ENCODE results near the gene MPC1.
"Not testable (repeated sequence)": the region's sequence is repeated elsewhere in the genome, so short reads cannot be mapped to it uniquely, and the experiment has no call there.

MPC1 gene

DNA sequence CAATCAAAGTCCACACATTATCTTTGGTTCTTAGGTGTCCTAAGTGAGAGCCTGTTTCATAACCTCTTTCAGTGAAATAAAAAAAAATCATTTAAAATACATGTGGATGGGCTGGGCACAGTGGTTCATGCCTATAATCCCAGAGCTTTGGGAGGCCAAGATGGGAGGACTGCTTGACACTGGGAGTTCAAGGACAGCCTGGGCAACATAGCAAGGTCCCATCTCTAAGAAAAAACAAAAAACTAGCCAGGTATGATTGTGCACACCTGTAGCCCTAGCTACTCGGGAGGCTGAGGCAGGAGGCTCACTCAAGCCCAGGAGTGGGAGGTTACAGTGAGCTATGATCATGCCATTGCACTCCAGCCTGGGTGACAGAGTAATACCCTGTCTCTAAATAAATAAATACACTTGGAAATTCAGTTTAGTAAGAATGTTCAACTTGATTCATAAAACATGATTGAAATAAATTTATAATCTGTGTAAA is 3.6 kb downstream of the MPC1 start:
- DNase-seq, result no peak

DNA sequence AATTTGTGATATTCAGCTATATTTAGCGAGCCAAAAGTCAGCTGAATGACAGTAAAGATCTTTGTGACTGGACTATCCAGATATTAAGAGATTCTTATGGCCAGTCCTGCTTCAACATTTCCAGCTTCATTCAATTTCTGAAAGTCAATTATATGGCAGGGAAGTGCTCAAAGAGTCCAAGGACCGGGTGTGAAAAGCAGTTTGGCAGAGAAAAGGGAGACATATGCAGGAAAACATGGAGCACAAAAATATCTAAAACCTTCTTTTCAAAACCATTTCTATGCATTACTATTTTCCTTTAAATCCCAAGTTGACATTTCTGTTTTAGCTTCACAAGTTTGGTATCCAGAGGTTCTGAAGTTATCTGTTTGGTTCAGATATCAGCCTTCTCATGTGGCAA is 5.0 kb downstream of the MPC1 start:
- DNase-seq, result no peak

GRCh38 chr6:166375013-166375412 is 7.7 kb downstream of the MPC1 start:
- peak; percentile 30 for DNase-seq

GRCh38 chr6:166370489-166370888 is 12.3 kb downstream of the MPC1 start:
- no peak for DNase-seq

- no peak for DNase-seq
Measured at GRCh38 chr6:166369782-166370181, 13.0 kb downstream of the MPC1 start.

DNA sequence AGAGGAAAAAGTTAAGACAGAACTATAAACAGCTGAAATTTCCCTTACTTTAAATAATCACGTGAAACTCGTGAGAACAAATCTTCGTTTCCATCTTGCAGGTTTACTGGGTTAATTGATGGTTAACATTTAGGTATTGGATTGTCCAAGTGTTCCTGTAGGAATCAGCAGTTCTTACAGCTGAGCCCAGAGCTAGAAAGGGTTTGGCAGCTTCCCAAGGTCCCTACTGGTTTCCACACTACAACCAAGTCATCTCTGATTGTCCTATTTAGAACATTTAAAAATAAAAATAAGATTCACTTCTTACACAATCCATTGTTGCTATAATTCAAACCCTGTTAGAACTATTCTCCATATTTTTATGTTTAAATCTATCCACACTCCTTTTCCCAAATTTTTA is 15.8 kb downstream of the MPC1 start:
- DNase-seq, result no peak

- DNase-seq, result no peak
Measured at GRCh38 chr6:166365806-166366205, 16.9 kb downstream of the MPC1 start.

DNA sequence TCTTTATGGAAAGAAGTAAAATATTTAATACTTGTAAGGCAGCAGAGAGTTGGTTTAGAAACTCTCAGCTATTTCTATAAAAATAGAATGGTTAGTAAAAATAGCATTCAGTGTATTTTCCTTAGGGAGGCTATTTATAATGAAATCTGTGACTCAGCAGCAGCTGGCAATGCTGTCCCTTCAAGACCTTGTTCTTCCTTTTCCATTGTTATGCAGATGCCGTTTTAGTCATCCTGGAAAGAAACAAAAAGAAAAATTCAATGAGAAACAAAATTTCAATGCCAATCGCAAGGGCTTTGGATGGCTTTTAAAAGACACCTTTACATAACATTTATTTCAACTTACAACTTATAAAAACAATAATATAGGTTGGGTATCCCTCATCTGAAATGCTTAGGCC is 17.5 kb downstream of the MPC1 start:
- DNase-seq, result peak; percentile 54

- no peak for DNase-seq
Measured at GRCh38 chr6:166364456-166364855, 18.3 kb downstream of the MPC1 start.

DNA sequence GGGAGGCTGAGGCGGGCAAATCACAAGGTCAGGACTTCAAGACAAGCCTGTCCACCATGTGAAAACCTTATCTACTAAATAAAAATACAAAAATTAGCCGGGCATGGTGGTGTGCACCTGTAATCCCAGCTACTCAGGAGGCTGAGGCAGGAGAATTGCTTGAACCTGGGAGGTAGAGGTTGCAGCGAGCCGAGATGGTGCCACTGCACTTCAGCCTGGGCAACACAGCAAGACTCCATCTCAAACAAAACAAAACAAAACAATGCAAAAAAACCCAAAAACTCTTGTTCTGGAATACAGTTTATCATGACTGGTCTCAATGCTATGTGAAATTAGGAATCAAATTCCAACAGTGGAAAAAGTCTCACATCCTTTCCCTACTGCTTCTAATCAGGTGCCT is 20.3 kb downstream of the MPC1 start:
- not testable (repeated sequence) for DNase-seq

- peak; percentile 84 for DNase-seq
Measured at GRCh38 chr6:166361077-166361429, 21.7 kb downstream of the MPC1 start.

DNA sequence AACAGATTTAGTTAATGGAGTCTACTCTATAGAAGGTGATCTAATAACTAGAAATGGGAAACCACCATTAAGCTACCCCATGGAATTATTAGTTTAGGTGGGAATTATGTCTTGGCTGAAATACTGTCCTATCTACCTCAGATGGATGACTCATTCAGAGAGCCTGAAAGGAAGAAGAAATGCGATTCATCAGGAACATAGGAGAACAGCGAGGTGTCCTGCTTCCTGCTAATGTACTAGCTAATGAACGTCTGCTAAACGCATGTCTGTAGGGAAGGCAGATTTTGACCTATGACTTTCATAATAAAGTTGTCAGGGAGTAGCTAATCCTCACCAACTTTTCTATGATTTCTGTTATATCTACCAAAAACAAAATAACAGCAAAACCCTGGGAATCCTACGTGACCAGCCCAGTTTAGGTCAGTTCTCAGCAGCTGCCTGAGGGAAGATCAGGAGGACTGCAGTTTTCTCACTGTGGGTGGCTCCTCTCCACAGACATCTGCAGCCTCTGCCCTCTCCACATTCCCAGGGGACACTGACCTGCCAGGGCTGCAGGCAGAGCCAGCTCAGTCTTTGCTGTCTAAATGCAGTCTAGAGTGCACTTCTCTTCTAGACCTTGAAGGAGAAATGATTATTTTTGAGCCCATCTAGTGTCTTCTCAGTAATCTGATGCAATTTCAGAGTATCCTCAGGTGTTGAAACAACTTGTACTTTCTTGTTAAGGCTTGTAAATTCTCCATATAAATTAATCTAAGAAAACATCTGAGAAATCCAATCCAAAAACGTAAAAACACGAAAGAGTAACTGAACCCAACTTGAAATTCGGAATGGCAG is 22.3 kb downstream of the MPC1 start:
- peak; percentile 75 for DNase-seq

DNA sequence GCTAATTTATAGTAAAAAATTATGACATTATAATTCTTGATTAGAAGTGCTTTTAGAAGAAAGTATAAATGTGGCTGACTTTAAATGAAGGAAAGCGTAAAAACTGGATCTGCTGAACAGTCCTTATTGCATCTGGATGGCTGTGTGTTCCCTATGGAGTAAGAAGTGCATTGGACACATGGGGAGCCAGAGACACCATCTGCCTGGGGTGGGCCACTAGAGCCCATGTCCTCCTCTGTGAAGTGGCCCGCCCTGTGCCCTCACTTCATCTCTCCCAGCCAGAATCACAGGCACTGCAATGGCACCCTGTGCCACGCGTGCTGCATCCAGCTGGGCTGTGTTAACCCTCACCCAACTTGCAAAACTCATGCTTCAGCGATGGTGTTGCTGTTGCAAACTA is 27.2 kb downstream of the MPC1 start:
- DNase-seq, result no peak

DNA sequence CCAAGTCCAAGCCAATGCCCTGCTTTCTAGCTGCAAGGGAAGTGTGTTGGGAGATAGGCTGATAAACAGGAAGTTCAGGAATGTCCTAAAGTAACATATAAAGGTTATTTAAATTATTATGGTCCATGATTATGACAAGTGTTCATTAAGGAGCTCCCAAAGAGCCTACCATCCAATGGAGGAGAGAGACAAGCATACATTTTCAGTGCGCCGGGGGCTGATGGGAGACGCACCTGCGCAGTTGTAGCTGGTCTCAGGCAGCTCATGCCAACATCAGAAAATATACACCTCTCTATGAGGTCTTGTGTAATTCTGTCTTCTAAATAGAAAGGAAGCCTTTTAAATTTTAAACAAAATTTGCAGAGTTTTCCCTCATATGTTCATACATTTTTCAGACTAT is 27.8 kb downstream of the MPC1 start:
- DNase-seq, result no peak

DNA sequence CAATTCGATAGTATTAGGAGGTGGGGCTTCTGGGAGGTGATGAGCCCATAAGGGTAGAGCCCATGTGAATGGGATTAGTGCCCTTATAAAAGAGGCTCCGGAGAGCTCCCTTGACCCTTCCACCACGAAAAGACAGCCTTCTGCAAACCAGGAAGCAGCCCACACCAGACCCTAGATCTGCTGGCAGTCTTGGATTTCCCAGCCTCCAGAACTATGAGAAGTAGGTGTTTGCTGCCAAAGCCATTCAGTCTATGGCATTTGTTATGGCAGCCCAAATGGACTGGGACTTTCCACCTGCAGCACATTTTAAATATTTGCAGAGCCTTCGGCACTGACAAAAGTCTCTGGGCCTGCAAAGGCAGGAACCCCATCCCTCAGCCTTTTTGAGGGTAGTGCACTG is 28.6 kb downstream of the MPC1 start:
- DNase-seq, result no peak

DNA sequence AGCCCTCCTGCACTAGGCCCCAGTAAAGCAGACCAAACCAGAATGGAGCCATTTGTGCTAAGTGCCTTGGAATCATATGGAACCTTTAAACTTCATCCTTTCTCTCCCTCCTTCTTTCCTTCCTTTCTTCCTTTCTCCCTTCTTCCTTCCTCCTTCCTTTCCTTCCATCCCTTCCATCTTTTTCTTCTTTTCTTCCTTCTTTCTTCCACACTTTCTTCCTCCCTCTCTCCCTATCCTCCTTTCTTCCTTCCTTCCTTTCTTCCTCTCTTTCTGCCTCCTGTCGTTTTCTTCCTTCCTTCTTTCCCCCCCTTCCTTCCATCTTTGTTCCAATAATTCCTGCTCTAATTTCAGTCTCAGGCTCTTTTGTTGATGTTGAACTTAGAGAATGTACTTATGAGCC is 29.2 kb downstream of the MPC1 start:
- DNase-seq, result no peak

DNA sequence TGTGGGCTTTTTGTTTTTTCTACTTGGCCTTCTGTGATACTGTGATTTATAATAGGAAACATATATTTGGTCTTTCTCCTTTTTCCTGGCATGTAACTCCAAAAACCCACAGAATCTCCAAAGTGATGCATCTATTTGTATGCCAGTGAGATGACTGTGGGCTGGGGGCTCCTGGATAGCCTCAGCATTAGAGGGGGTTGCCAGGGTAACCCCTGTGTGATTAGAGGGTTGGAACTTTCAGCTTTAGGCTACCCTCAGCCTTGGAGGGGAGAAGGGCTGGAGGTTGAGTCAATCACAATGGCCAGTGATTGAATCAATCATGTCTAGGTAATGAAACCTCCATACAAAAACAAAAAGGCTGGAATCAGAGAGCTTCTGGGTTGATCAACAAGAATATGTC is 29.8 kb downstream of the MPC1 start:
- no peak for DNase-seq

- peak; percentile 72 for DNase-seq
Measured at GRCh38 chr6:166351715-166352285, 30.9 kb downstream of the MPC1 start.

- peak; percentile 82 for DNase-seq
Measured at GRCh38 chr6:166348305-166348949, 34.3 kb downstream of the MPC1 start.

GRCh38 chr6:166346965-166347364 is 35.8 kb downstream of the MPC1 start:
- peak; percentile 85 for DNase-seq

DNA sequence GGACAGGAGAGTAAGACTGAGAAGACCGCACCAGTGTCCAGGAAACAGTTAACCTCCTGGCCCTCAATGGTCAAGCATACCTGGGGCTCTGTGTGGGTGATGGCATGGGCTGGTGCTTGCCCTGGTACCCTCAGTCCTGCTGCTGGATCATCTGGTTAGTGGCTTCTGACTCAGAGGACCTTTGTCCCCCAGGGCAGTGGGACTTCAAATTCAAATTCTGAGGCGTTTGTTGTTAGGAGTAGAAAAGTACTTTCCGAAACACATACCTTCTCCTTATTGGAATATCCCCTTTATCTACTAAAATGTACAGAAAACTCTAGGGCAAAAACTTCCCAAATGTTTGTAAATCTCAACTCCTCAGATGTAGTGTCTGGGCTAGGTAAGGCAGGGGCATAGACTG is 36.3 kb downstream of the MPC1 start:
- DNase-seq, result no peak

GRCh38 chr6:166345672-166346071 is 37.1 kb downstream of the MPC1 start:
- not testable (repeated sequence) for DNase-seq

DNA sequence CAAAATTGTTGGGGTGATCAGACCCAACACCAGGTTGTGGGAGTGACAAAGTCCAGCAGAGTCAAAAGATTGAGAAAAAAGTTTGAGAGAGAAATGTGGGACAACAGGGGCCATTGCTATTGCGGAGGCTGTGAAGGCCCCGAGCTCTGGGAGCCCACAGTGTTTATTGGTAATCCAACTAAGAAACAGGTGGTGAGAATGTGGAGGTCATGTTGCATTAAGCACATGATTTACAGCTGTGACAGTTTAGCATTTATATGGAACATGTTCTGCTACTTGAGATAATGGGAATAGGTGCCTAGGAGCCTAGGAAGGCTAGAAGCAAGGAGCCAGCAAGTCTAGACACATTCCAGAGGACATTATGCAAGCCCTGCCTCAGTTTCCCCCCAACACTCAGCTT is 37.8 kb downstream of the MPC1 start:
- DNase-seq, result not testable (repeated sequence)

- DNase-seq, result no peak
Measured at GRCh38 chr6:166344240-166344639, 38.5 kb downstream of the MPC1 start.

All from MV-4-11 (cell line).